MM.1S (cell line): ENCODE data around the gene PIGZ.

Source experiments
- DNase-seq: peaks from one replicate; pipeline ENCODE4 v3.0.0-alpha.2; 2015
- H2AFZ ChIP-seq: fragments of 300-600 bp; sonication (generic); 2 replicates; pipeline ENCODE4 v1.6.0; 2016; ENCODE audit warnings: antibody characterized with exemption, low read length
- H3F3A ChIP-seq: fragments of 300-600 bp; sonication (generic); 2 replicates; pipeline ENCODE4 v1.6.1; 2016; ENCODE audit warnings: mild to moderate bottlenecking, antibody characterized with exemption, low read length, moderate library complexity, mixed read lengths; ENCODE audit not compliant: insufficient read depth
- H3K27ac ChIP-seq: fragments of 300-600 bp; sonication (generic); 2 replicates; pipeline ENCODE4 v1.5.1; 2016; ENCODE audit warnings: mild to moderate bottlenecking, low read length
- H3K27me3 ChIP-seq: fragments of 300-600 bp; sonication (generic); replicated peaks from 2 replicates; pipeline ENCODE4 v1.6.0; 2016; ENCODE audit warnings: low read length; ENCODE audit not compliant: insufficient read depth
- H3K36me3 ChIP-seq: fragments of 300-600 bp; sonication (generic); replicated peaks from 2 replicates; pipeline ENCODE4 v1.6.1; 2016; ENCODE audit warnings: mild to moderate bottlenecking, low read length, mixed read lengths; ENCODE audit not compliant: insufficient read depth
- H3K4me1 ChIP-seq: fragments of 300-600 bp; sonication (generic); 2 replicates; pipeline ENCODE4 v1.6.1; 2016; ENCODE audit warnings: low read length, mixed read lengths
- H3K4me2 ChIP-seq: fragments of 300-600 bp; sonication (generic); 2 replicates; pipeline ENCODE4 v1.6.0; 2016; ENCODE audit warnings: low read depth, low read length
- H3K4me3 ChIP-seq: fragments of 300-600 bp; sonication (generic); 2 replicates; pipeline ENCODE4 v1.5.1; 2016; ENCODE audit warnings: low read length, mixed read lengths
- H3K79me2 ChIP-seq: fragments of 300-600 bp; sonication (generic); 2 replicates; pipeline ENCODE4 v1.6.1; 2016; ENCODE audit warnings: mixed run types, low read length, mixed read lengths
- H3K9ac ChIP-seq: fragments of 300-600 bp; sonication (generic); 2 replicates; pipeline ENCODE4 v1.6.1; 2016; ENCODE audit warnings: low read length, mixed read lengths
- H3K9me2 ChIP-seq: fragments of 300-600 bp; sonication (generic); replicated peaks from 2 replicates; pipeline ENCODE4 v1.6.1; 2016; ENCODE audit warnings: mild to moderate bottlenecking, low read length, mixed read lengths; ENCODE audit not compliant: insufficient read depth
- H3K9me3 ChIP-seq: fragments of 300-600 bp; sonication (generic); replicated peaks from 2 replicates; pipeline ENCODE4 v1.6.1; 2016; ENCODE audit warnings: mild to moderate bottlenecking, low read length, mixed read lengths; ENCODE audit not compliant: insufficient read depth
- H4K20me1 ChIP-seq: fragments of 300-600 bp; sonication (generic); 2 replicates; pipeline ENCODE4 v1.6.1; 2016; ENCODE audit warnings: mild to moderate bottlenecking, low read length, moderate library complexity, mixed read lengths; ENCODE audit not compliant: insufficient read depth
- EZH2 ChIP-seq: fragments of 300-600 bp; sonication (generic); optimal IDR thresholded peaks from 2 replicates; pipeline ENCODE3; 2017; ENCODE audit warnings: low read depth, mild to moderate bottlenecking, antibody characterized with exemption, low read length, mixed read lengths
- EZH2phosphoT487 ChIP-seq: fragments of 300-600 bp; sonication (generic); IDR thresholded peaks from 2 replicates; pipeline ENCODE4 v1.6.1; 2018; ENCODE audit warnings: antibody characterized with exemption, low read length
- TF ChIP-seq, protein P1 (sequence below): fragments of 300-600 bp; sonication (generic); IDR thresholded peaks from 2 replicates; pipeline ENCODE4 v1.5.1; 2016; ENCODE audit warnings: antibody characterized with exemption, low read length, mixed read lengths

PIGZ gene

DNA sequence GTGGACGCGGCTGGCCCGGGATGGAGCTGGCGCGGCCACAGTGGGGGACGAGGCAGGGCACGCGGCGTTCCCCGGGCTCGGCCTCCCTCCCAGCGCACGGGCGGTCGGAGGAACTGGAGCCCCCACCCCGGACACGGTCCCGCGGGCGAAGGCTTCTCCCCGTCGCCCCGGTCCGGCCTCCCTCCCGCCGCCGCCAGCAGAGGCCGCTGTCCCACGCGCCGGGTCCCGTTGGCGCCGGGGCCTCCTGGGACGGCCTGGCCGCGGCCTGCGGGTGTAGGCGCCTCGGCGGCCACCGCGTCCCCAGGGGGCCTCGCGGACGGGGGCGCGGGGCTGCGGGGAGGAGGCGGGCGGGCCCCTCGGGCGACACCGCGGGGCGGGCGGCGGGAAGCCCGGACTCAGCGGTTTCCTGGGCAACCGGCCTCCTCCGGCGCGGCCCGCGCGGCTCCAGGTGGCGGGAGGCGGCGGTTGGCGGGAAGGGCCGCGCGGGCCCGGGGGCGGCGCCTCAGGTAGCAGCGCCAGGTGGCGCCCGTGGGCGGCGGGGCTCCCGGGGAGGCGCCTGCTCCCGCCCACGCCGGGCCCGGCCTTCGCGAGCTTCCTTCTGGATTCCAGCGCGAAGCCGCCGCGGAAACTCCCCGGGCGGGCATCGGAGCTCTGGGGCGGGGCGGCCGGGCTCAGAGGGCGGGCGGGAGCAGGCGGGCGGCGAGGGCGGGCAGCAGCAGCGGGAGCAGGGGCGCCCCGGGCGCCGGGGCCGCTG is 34.2 kb upstream of the PIGZ start:
- Histone ChIP-seq H3K4me1 (peaks cover 10% of the 10 kb centered on the region), H3K9me2 (no peaks in the 10 kb centered on the region)
- DNase-seq = peak; percentile 95

DNA sequence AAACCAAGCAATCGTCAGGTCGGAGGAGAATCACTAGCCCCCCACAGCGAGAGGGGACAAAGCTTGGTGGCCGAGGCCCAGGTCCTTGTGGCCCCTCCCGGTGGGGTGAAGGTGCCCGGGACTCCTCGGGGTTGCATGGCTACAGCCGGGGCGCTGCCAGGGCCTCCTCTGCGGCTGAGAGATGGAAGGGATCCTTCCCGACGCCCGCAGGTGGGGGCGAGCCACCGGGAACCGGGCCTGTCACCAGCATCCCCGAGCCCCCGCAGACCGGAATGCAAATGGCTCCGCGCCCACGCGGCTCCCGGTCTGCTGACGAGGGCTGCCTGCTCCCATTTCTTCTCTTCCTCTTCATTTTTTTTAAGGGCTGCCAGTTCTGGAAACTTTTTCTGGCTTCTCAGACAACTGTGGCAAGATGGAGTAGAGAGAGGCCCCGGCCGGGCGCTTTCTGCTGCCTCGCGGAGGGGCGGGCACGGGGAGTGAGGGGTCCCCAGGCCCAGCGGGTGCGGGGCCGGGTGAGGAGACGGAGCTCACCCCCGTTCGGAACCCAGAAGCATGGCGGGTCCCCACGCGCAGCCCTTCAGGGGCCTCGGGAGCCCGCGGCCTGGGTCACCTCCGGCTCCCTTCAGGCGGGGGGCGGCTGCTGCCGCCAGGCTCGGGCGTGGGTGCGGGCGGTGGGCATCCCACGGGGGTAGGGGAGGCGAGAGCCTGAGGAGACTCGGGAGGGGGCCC is 33.5 kb upstream of the PIGZ start:
- Histone ChIP-seq H3K27ac (no peak overlapping the region; the same call in 1 of the 2 replicates), H2AFZ (peak overlapping the region; percentile 75), H3K4me2 (peak overlapping the region; percentile 80), H3K79me2 (peaks cover 10% of the 10 kb centered on the region; the same call in 1 of the 2 replicates), H3K36me3 (no peaks in the 10 kb centered on the region), H3K4me3 (peak overlapping the region; percentile 66), H3K27me3 (no peaks in the 10 kb centered on the region), H3K9ac (peak overlapping the region; percentile 84), H3K9me2 (no peaks in the 10 kb centered on the region), H3K9me3 (no peaks in the 10 kb centered on the region), H3F3A (peaks cover 20% of the 10 kb centered on the region), H3K4me1 (peaks cover 10% of the 10 kb centered on the region), H4K20me1 (no peaks in the 10 kb centered on the region)
- TF ChIP-seq, protein P1, sequence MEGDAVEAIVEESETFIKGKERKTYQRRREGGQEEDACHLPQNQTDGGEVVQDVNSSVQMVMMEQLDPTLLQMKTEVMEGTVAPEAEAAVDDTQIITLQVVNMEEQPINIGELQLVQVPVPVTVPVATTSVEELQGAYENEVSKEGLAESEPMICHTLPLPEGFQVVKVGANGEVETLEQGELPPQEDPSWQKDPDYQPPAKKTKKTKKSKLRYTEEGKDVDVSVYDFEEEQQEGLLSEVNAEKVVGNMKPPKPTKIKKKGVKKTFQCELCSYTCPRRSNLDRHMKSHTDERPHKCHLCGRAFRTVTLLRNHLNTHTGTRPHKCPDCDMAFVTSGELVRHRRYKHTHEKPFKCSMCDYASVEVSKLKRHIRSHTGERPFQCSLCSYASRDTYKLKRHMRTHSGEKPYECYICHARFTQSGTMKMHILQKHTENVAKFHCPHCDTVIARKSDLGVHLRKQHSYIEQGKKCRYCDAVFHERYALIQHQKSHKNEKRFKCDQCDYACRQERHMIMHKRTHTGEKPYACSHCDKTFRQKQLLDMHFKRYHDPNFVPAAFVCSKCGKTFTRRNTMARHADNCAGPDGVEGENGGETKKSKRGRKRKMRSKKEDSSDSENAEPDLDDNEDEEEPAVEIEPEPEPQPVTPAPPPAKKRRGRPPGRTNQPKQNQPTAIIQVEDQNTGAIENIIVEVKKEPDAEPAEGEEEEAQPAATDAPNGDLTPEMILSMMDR = no peak
- no peak for TF ChIP-seq EZH2
- no peak for DNase-seq

More for the DNA sequence above, 34.2 kb upstream of the PIGZ start:
- H3K79me2 ChIP-seq = peaks cover 10% of the 10 kb centered on the region; the same call in 1 of the 2 replicates
- H4K20me1 ChIP-seq = no peaks in the 10 kb centered on the region
- peak overlapping the region; percentile 66 for H3K4me3 ChIP-seq
- H3K9ac ChIP-seq = peak overlapping the region; percentile 92
- peak overlapping the region; percentile 80 for H3K4me2 ChIP-seq
- peak overlapping the region; percentile 78; the same call in 1 of the 2 replicates for H3K27ac ChIP-seq
- no peaks in the 10 kb centered on the region for H3K9me3 ChIP-seq
- no peaks in the 10 kb centered on the region for H3K27me3 ChIP-seq
- no peaks in the 10 kb centered on the region for H3K36me3 ChIP-seq
- TF ChIP-seq EZH2phosphoT487 (no peak), EZH2 (no peak)
- TF ChIP-seq, protein P1 = peak; percentile 64
- peak overlapping the region; percentile 75 for H2AFZ ChIP-seq
- peaks cover 20% of the 10 kb centered on the region for H3F3A ChIP-seq

DNA sequence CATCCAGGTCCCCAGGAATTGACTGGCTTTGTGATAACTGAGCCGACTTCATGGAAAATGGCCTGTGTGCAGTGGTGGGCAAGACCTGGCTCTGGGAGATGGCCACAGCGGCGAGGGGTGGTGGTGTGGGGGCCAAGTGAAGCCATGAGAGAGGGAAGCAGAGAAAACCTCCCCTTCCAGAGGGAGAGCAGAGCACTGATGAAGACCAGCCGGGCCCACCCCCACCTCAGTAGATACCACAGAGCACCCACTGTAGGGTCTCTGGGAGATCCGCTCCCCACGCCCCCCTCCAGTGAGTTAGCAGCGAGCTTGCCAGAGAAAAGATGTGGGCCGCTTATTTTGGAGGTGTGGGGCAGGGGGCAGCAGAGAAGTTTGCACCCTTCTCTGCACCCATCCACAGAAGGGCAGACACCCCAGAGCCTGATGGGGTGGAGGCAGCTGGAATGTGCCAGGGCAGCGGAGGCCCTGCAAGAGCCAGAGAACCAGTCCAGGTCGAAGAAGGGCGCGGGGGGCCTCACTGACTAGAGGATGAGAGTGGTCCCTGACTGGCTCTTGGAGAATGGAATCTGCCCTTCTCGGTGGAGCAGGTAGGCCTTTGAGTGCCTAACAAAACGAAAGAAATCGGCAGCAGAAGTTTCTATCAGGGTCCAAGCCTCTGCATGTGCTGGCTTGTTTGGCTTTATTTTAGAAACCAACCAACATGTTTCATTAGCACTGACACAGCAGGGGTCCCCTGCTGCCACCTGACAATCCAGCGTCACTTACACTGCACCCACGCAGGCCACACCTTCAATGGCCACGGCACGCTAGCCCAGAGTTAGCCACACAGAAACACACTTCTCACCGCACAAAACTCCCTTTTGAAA is 32.7 kb upstream of the PIGZ start:
- peak overlapping the region; percentile 80; the same call in 1 of the 2 replicates for H3K4me2 ChIP-seq
- H3K9ac ChIP-seq = no peak overlapping the region
- no peaks in the 10 kb centered on the region for H3K9me2 ChIP-seq
- no peaks in the 10 kb centered on the region for H3K9me3 ChIP-seq
- H3K27ac ChIP-seq = no peak overlapping the region
- peaks cover 20% of the 10 kb centered on the region for H3F3A ChIP-seq
- no peaks in the 10 kb centered on the region for H3K36me3 ChIP-seq
- H3K79me2 ChIP-seq = peaks cover 10% of the 10 kb centered on the region; the same call in 1 of the 2 replicates
- TF ChIP-seq, protein P1 = no peak
- TF ChIP-seq EZH2phosphoT487 (no peak), EZH2 (no peak)
- peaks cover 10% of the 10 kb centered on the region for H3K4me1 ChIP-seq
- DNase-seq = no peak
- no peaks in the 10 kb centered on the region for H3K27me3 ChIP-seq
- no peaks in the 10 kb centered on the region for H4K20me1 ChIP-seq
- H3K4me3 ChIP-seq = no peak overlapping the region
- H2AFZ ChIP-seq = no peak overlapping the region
